HEK293T (cell line): Measurements from ENCODE around the gene SAT1.

ENCODE experiments used
- CTCF ChIA-PET: fragments of 350-600 bp; formaldehyde crosslinking; extraction: SDS; loops from one replicate; lab custom pipeline; 2021; ENCODE audit warnings: antibody characterized with exemption, inconsistent platforms; lab: Yijun Ruan, JAX
- POLR2A ChIA-PET: fragments of 350-600 bp; formaldehyde crosslinking; extraction: SDS; loops from one replicate; lab custom pipeline; 2020; ENCODE audit warnings: antibody characterized with exemption, inconsistent platforms; lab: Yijun Ruan, JAX
- DNase-seq: peaks from one replicate; pipeline ENCODE4 v3.0.0; 2012; ENCODE audit warnings: mixed read lengths; ENCODE audit errors: extremely low spot score
- ARNT ChIP-seq: fragments of 450-650 bp; IDR thresholded peaks from 2 replicates; pipeline ENCODE4 v1.6.1; 2017; ENCODE audit warnings: mild to moderate bottlenecking
- BHLHE40 ChIP-seq: fragments of 450-650 bp; IDR thresholded peaks from 2 replicates; pipeline ENCODE4 v1.6.1; 2016; ENCODE audit warnings: mild to moderate bottlenecking, moderate library complexity, borderline replicate concordance
- CTBP1 ChIP-seq: fragments of 450-650 bp; IDR thresholded peaks from 2 replicates; pipeline ENCODE4 v1.6.1; 2016; ENCODE audit warnings: borderline replicate concordance
- ELF4 ChIP-seq: fragments of 450-650 bp; IDR thresholded peaks from 2 replicates; pipeline ENCODE4 v1.6.1; 2017; ENCODE audit warnings: antibody characterized with exemption
- FOXA1 ChIP-seq: fragments of 450-650 bp; IDR thresholded peaks from 2 replicates; pipeline ENCODE4 v1.6.1; 2016; ENCODE audit warnings: mild to moderate bottlenecking
- FOXK2 ChIP-seq: fragments of 450-650 bp; IDR thresholded peaks from 2 replicates; pipeline ENCODE4 v1.6.1; 2016; ENCODE audit warnings: mild to moderate bottlenecking
- FOXM1 ChIP-seq: fragments of 450-650 bp; IDR thresholded peaks from 2 replicates; pipeline ENCODE4 v1.6.1; 2017; ENCODE audit warnings: mild to moderate bottlenecking, borderline replicate concordance
- HDGF ChIP-seq: fragments of 450-650 bp; IDR thresholded peaks from 2 replicates; pipeline ENCODE4 v1.6.1; 2017; ENCODE audit warnings: antibody characterized with exemption, borderline replicate concordance
- L3MBTL2 ChIP-seq: fragments of 450-650 bp; conservative IDR thresholded peaks from 2 replicates; pipeline ENCODE4 v1.6.1; 2016; ENCODE audit warnings: mild to moderate bottlenecking
- LEF1 ChIP-seq: fragments of 450-650 bp; IDR thresholded peaks from 2 replicates; pipeline ENCODE4 v1.6.1; 2017; ENCODE audit warnings: mild to moderate bottlenecking, borderline replicate concordance
- NFRKB ChIP-seq: fragments of 450-650 bp; IDR thresholded peaks from 2 replicates; pipeline ENCODE4 v1.6.1; 2016; ENCODE audit warnings: mild to moderate bottlenecking, moderate library complexity
- SP1 ChIP-seq: fragments of 450-650 bp; IDR thresholded peaks from 2 replicates; pipeline ENCODE4 v1.6.1; 2017
- SUZ12 ChIP-seq: fragments of 450-650 bp; IDR thresholded peaks from 2 replicates; pipeline ENCODE4 v1.6.1; 2016; ENCODE audit warnings: mild to moderate bottlenecking
- TARDBP ChIP-seq: fragments of 450-650 bp; IDR thresholded peaks from 2 replicates; pipeline ENCODE4 v1.6.1; 2016
- ZNF384 ChIP-seq: fragments of 450-650 bp; IDR thresholded peaks from 2 replicates; pipeline ENCODE4 v1.6.1; 2016
- TF ChIP-seq, protein P1 (sequence below): fragments of 450-650 bp; IDR thresholded peaks from 2 replicates; pipeline ENCODE4 v1.6.1; 2016

SAT1 gene

DNA sequence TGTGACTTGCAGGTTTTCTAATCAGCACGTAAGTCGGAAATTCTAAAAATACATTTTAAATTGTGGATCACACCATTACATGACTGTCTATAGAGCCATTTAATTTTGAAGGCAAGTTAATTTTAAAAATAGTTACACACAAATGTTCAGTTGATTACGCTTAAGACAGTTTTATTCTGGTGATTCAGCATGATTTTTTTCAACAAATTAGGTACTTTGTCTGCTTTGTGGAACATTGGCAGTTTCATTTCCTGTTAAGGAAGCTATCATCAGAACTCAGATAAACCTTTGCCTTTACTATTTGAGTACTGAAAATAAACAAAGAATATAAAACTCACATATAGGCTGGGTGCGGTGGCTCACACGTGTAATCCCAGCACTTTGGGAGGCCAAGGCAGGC, 19.5 kb downstream of the SAT1 start:
- POLR2A ChIA-PET: interaction anchor here (1.4 kb wide), 1 partner anchor 19 kb away, joined by 3 read pairs; the partner anchor contains the start of gene SAT1
- CTCF ChIA-PET: interaction anchor here (1.4 kb wide), 1 partner anchor 99 kb away, joined by 3 read pairs; no protein-coding TSS in a partner anchor
- TF ChIP-seq TARDBP: no peak
- TF ChIP-seq, protein P1, sequence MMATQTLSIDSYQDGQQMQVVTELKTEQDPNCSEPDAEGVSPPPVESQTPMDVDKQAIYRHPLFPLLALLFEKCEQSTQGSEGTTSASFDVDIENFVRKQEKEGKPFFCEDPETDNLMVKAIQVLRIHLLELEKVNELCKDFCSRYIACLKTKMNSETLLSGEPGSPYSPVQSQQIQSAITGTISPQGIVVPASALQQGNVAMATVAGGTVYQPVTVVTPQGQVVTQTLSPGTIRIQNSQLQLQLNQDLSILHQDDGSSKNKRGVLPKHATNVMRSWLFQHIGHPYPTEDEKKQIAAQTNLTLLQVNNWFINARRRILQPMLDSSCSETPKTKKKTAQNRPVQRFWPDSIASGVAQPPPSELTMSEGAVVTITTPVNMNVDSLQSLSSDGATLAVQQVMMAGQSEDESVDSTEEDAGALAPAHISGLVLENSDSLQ: no peak
- TF ChIP-seq ZNF384: no peak
- TF ChIP-seq NFRKB: no peak
- no peak for TF ChIP-seq FOXA1
- no peak for TF ChIP-seq FOXM1
- no peak for TF ChIP-seq L3MBTL2
- TF ChIP-seq ARNT: no peak
- TF ChIP-seq SUZ12: no peak
- TF ChIP-seq SP1: no peak
- no peak for TF ChIP-seq BHLHE40
- TF ChIP-seq LEF1: no peak
- no peak for TF ChIP-seq FOXK2
- TF ChIP-seq HDGF: no peak
- TF ChIP-seq ELF4: no peak
- DNase-seq: no peak

DNA sequence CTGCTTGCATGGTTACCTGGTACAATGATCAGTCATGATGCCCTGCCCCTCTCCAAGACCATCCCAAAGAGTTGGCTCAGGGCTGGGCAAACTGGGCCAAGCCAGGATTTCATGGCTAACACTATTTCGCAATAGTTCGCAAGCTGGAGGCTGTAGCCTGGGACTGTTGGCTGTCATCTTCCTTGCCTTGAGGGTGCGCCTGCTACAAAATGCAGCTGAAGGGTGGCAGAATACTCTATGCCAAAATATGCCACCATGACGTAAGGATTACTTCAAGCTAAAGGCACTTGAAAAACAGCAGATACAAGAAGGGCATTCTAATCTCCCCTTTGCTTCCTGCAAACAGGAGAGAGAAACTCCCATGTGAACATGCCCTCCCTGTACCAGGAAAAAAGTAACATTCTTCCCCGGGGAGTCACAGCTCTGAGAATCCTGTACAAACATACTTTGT, 21.0 kb downstream of the SAT1 start:
- TF ChIP-seq FOXA1 (no peak), NFRKB (no peak), CTBP1 (no peak)
- ChIA-PET POLR2A (interaction anchor here (0.9 kb wide), 1 partner anchor 21 kb away, joined by 3 read pairs; the partner anchor contains the start of gene SAT1), CTCF (no interaction called here)
- DNase-seq: no peak

DNA sequence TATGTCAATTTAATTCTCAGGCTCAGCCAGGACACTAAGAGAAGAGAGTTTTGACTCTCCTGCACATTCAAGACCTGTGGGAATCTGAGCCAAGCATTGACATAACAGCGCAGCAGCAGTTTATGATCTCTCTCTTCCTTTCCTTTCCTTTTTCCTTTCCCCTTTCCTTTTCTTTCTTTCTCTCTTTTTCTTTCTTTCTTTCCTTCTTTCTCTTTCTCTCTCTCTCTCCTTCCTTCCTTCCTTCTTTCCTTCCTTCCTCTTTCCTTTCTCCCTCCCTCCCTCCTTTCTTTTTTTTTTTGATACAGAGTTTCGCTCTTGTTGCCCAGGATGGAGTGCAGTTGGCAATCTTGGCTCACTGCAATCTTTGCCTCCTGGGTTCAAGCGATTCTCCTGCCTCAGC, 21.6 kb downstream of the SAT1 start:
- TF ChIP-seq, protein P1: no peak
- TF ChIP-seq ELF4: no peak
- no peak for TF ChIP-seq SP1
- no peak for TF ChIP-seq LEF1
- TF ChIP-seq FOXA1: no peak
- no peak for TF ChIP-seq BHLHE40
- TF ChIP-seq SUZ12: no peak
- no peak for TF ChIP-seq NFRKB
- TF ChIP-seq TARDBP: no peak
- no peak for TF ChIP-seq ARNT
- no peak for TF ChIP-seq HDGF
- no peak for TF ChIP-seq ZNF384
- TF ChIP-seq L3MBTL2: no peak
- no peak for TF ChIP-seq FOXK2
- CTCF ChIA-PET: no interaction called here
- POLR2A ChIA-PET: no interaction called here
- DNase-seq: no peak

DNA sequence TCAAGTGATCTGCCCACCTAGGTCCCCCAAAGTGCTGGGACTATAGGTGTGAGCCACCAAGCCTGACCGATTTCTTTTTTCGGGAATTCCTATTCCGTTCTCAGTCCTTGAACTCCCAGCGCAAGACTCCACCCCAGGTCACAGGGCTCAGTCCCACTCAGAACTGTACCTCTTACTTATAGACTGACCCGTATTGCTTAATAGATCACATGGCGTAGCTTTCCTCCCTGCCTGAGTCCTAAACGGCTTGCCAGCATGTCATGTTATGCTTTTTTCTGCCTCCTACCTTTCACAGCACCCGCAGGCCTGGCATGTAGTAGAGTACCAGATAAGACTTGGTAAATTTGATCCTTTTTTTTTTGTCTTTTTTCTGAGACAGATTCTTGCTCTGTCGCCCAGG, 22.4 kb downstream of the SAT1 start:
- TF ChIP-seq CTBP1 (no peak), ARNT (no peak), TARDBP (no peak)
- no peak for DNase-seq
- CTCF ChIA-PET: no interaction called here
- POLR2A ChIA-PET: interaction anchor here (1.2 kb wide), 1 partner anchor 97 kb away, joined by 4 read pairs; no protein-coding TSS in a partner anchor

DNA sequence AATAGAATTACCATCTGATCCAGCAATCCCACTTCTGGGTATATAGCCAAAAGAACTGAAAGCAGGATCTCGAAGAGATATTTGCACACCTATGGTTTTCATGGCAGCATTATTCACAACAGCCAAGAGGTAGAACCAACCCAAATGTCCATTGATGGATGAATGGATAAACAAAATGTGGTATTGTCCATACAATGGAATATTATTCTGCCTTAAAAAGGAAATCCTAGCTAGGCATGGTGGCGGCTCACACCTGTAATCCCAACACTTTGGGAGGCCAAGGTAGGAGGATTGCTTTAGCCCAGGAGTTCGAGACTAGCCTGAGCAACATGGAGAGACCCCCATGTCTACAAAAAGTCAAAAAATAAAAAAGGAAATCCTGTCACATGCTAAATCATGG, 27.3 kb downstream of the SAT1 start:
- DNase-seq: no peak
- CTCF ChIA-PET: no interaction called here
- POLR2A ChIA-PET: no interaction called here
- TF ChIP-seq HDGF (no peak), SP1 (no peak), BHLHE40 (no peak), FOXM1 (no peak), LEF1 (no peak), NFRKB (no peak)
- TF ChIP-seq, protein P1: no peak

GRCh38 chrX:23811108-23811651, 28.2 kb downstream of the SAT1 start:
- no peak for TF ChIP-seq LEF1
- TF ChIP-seq CTBP1: no peak
- no peak for TF ChIP-seq NFRKB
- TF ChIP-seq FOXM1: no peak
- no peak for TF ChIP-seq BHLHE40
- TF ChIP-seq FOXK2: no peak
- no peak for TF ChIP-seq HDGF
- no peak for TF ChIP-seq L3MBTL2
- no peak for TF ChIP-seq SP1
- no peak for TF ChIP-seq ARNT
- no peak for TF ChIP-seq ELF4
- no peak for TF ChIP-seq TARDBP
- no peak for TF ChIP-seq SUZ12
- TF ChIP-seq, protein P1: no peak
- no peak for TF ChIP-seq FOXA1
- no peak for TF ChIP-seq ZNF384
- no peak for DNase-seq
- CTCF ChIA-PET: no interaction called here
- POLR2A ChIA-PET: no interaction called here
